ENCODE measurements around the gene PARP14.

- TF ChIP-seq CTCF (IDR thresholded peaks at IDR 0.05) = no peak
- no peak for TF ChIP-seq EZH2 (IDR thresholded peaks at IDR 0.05; ENCODE audit: borderline replicate concordance, insufficient read depth, low read depth, low read length, poor library complexity, severe bottlenecking)
Observed at GRCh38 chr3:122728756-122729514, 48.3 kb downstream of the PARP14 start.
